ENCODE measurements around the gene ANKRD6. TPM values are rescaled to one million over a fixed set of nuclear protein-coding genes. Genes with fewer than 3 reads are reported as not detected.
A peak's percentile ranks its signal among the peaks of the same experiment; 100 is the strongest.
"Not testable (repeated sequence)": the region's sequence is repeated elsewhere in the genome, so short reads cannot be mapped to it uniquely, and the experiment has no call there.

ANKRD6 gene
- total and polyA plus RNA-seq, 2 donors, result 10.6 to 12.3 TPM

DNA sequence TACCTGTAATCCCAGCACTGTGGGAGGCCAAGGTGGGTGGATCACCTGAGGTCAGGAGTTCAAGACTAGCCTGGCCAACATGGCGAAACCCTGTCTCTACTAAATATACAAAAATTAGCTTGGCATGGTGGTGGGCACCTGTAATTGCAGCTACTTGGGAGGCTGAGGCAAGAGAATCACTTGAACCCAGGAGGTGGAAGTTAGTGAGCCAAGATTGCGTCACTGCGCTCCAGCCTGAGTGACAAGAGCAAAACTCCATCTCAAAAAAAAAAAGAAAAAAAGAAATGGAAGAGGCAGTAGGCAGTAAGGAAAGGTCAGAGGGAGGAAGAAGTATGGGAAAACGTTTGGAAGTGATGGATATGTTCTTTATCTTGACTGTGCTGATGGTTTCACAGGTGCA lies 35.1 kb upstream of the ANKRD6 start:
- H3K27ac ChIP-seq (ENCODE audit: low read depth in 1 of 2, low read length in 1 of 2); H3K27me3 ChIP-seq (ENCODE audit: control insufficient read depth in 2 of 2, insufficient read depth in 1 of 2, low read length in 1 of 2): not testable (repeated sequence)

GRCh38 chr6:89398762-89399525 lies 34.0 kb upstream of the ANKRD6 start:
- WGBS, result 98% methylated on average over 7 of the region's 7 CpGs

More for the DNA sequence above, 35.1 kb upstream of the ANKRD6 start:
- DNase-seq (ENCODE audit: low read depth in 6 of 9, low spot score in 9 of 9); H3K4me1 ChIP-seq (ENCODE audit: control insufficient read depth in 2 of 2, insufficient read depth in 2 of 2, low read length in 2 of 2); H3K4me3 ChIP-seq (ENCODE audit: low read length in 2 of 2); H3K9me3 ChIP-seq (ENCODE audit: control insufficient read depth in 2 of 2, insufficient read depth in 1 of 2, low read length in 1 of 2); H3K36me3 ChIP-seq (ENCODE audit: control insufficient read depth in 2 of 2, insufficient read depth in 2 of 2, low read length in 1 of 2): not testable (repeated sequence)
- WGBS, result 82% methylated on average over 4 of the region's 4 CpGs

DNA sequence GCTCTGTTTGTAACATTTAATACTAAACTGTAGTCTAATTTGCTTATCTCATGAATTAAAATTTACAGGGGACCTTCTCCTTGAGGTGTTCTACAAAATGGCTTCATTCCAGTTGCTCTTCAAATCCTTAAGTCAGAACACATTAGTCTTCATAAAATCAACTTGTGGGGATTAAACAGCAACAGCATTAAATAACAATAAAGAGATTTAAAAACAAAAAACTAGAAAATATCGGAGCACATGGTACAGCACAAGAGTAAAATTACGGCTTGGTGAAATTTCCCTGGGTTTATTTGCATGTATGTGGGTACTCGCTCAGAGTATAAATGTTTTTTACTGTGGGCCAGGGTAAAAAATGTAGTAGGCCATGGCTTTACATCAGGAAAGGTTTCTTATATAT lies 32.9 kb upstream of the ANKRD6 start:
- Histone ChIP-seq H3K4me1 (ENCODE audit: control insufficient read depth in 2 of 2, insufficient read depth in 2 of 2, low read length in 2 of 2) (peaks cover 0 to 6% of the 10 kb centered on the region in 2 donors), H3K36me3 (ENCODE audit: control insufficient read depth in 2 of 2, insufficient read depth in 2 of 2, low read length in 1 of 2) (no peaks in the 10 kb centered on the region), H3K4me3 (ENCODE audit: low read length in 2 of 2) (no peak overlapping the region), H3K9me3 (ENCODE audit: control insufficient read depth in 2 of 2, insufficient read depth in 1 of 2, low read length in 1 of 2) (peaks cover 0 to under 1% of the 10 kb centered on the region in 2 donors), H3K27me3 (ENCODE audit: control insufficient read depth in 2 of 2, insufficient read depth in 1 of 2, low read length in 1 of 2) (no peaks in the 10 kb centered on the region), H3K27ac (ENCODE audit: low read depth in 1 of 2, low read length in 1 of 2) (no peak overlapping the region)
- over 99% methylated on average over 3 of the region's 3 CpGs for WGBS
- DNase-seq (ENCODE audit: low read depth in 6 of 9, low spot score in 9 of 9), result no peak

More at GRCh38 chr6:89398762-89399525, 34.0 kb upstream of the ANKRD6 start:
- Histone ChIP-seq H3K4me1 (ENCODE audit: control insufficient read depth in 2 of 2, insufficient read depth in 2 of 2, low read length in 2 of 2) (no peaks in the 10 kb centered on the region), H3K9me3 (ENCODE audit: control insufficient read depth in 2 of 2, insufficient read depth in 1 of 2, low read length in 1 of 2) (peaks cover 0 to 4% of the 10 kb centered on the region in 2 donors), H3K4me3 (ENCODE audit: low read length in 2 of 2) (no peak overlapping the region), H3K27ac (ENCODE audit: low read depth in 1 of 2, low read length in 1 of 2) (no peak overlapping the region), H3K27me3 (ENCODE audit: control insufficient read depth in 2 of 2, insufficient read depth in 1 of 2, low read length in 1 of 2) (no peaks in the 10 kb centered on the region), H3K36me3 (ENCODE audit: control insufficient read depth in 2 of 2, insufficient read depth in 2 of 2, low read length in 1 of 2) (no peaks in the 10 kb centered on the region)
- no peak for DNase-seq (ENCODE audit: low read depth in 6 of 9, low spot score in 9 of 9)

DNA sequence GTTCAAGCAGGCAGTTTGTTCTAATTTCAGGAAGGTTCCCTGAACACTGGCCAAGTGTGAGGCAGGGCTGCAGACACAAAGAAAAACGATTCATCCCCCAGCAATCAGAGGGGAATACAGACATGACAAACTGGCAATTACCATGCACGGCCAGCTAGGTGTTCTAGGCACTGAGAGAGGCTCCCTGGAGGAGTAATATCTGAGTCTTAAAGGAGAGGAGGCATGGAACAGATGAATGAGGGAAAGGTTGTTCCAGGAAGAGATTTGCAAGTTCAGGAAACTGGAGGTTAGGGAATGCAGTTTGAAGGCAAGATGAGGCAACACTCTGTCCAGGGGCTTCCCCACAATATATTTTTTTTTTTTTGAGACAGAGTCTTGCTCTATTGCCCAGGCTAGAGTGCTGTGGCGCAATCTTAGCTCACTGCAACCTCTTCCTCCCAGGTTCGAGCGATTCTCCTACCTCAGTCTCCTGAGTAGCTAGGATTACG lies 32.0 kb upstream of the ANKRD6 start:
- Histone ChIP-seq H3K4me3 (ENCODE audit: low read length in 2 of 2) (no peak overlapping the region), H3K27me3 (ENCODE audit: control insufficient read depth in 2 of 2, insufficient read depth in 1 of 2, low read length in 1 of 2) (no peaks in the 10 kb centered on the region), H3K9me3 (ENCODE audit: control insufficient read depth in 2 of 2, insufficient read depth in 1 of 2, low read length in 1 of 2) (no peaks in the 10 kb centered on the region), H3K4me1 (ENCODE audit: control insufficient read depth in 2 of 2, insufficient read depth in 2 of 2, low read length in 2 of 2) (peaks cover 0 to 6% of the 10 kb centered on the region in 2 donors), H3K27ac (ENCODE audit: low read depth in 1 of 2, low read length in 1 of 2) (no peak overlapping the region), H3K36me3 (ENCODE audit: control insufficient read depth in 2 of 2, insufficient read depth in 2 of 2, low read length in 1 of 2) (no peaks in the 10 kb centered on the region)
- no peak for DNase-seq (ENCODE audit: low read depth in 6 of 9, low spot score in 9 of 9)
- 86% methylated on average over 6 of the region's 6 CpGs for whole genome bisulfite sequencing

DNA sequence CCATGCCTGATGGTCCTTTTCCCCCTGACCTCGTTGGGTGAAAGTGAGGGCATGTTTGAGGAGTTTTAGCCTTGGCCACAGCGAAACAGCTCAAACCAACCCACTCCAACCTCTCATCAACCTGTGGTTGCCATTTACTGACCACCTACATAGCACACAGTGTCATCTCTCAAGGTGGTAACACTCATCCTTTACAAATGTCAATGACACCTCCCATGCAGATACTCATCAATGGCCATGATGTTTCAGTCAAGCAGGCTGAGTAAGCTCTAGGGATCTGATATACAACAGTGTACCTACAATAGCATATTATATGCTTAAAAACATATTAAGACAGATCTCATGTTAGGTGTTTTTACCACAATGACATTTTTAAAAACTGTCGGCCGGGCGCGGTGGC lies 30.2 kb upstream of the ANKRD6 start:
- peaks cover 0 to 14% of the 10 kb centered on the region in 2 donors for H3K4me1 ChIP-seq (ENCODE audit: control insufficient read depth in 2 of 2, insufficient read depth in 2 of 2, low read length in 2 of 2)
- H3K9me3 ChIP-seq (ENCODE audit: control insufficient read depth in 2 of 2, insufficient read depth in 1 of 2, low read length in 1 of 2), result no peaks in the 10 kb centered on the region
- H3K27ac ChIP-seq (ENCODE audit: low read depth in 1 of 2, low read length in 1 of 2), result no peak overlapping the region
- H3K36me3 ChIP-seq (ENCODE audit: control insufficient read depth in 2 of 2, insufficient read depth in 2 of 2, low read length in 1 of 2), result no peaks in the 10 kb centered on the region
- H3K27me3 ChIP-seq (ENCODE audit: control insufficient read depth in 2 of 2, insufficient read depth in 1 of 2, low read length in 1 of 2), result no peaks in the 10 kb centered on the region
- no peak for DNase-seq (ENCODE audit: low read depth in 6 of 9, low spot score in 9 of 9)
- H3K4me3 ChIP-seq (ENCODE audit: low read length in 2 of 2), result no peak overlapping the region
- WGBS, result 94% methylated on average over 6 of the region's 6 CpGs

DNA sequence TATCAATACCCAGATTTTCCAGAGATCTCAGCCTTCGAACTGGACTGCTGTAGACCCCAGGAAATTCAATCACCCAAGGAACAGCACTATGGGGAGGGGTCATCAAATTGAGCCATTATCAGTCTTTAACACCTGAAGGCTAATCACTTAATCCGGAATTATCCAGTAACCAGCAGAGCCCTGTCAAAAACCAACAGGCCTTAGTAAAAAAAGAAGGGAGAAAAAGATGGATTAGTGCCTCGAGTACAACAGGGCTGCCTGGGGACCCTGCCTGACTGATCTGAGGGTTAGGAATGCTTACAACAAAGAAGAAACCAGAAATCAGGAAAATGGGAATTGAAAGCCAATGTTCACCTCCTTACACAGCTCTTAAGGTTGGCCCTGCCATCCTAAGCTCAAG lies 28.4 kb upstream of the ANKRD6 start:
- Histone ChIP-seq H3K4me1 (ENCODE audit: control insufficient read depth in 2 of 2, insufficient read depth in 2 of 2, low read length in 2 of 2) (peaks cover 0 to 14% of the 10 kb centered on the region in 2 donors), H3K4me3 (ENCODE audit: low read length in 2 of 2) (no peak overlapping the region), H3K36me3 (ENCODE audit: control insufficient read depth in 2 of 2, insufficient read depth in 2 of 2, low read length in 1 of 2) (no peaks in the 10 kb centered on the region), H3K9me3 (ENCODE audit: control insufficient read depth in 2 of 2, insufficient read depth in 1 of 2, low read length in 1 of 2) (no peaks in the 10 kb centered on the region), H3K27me3 (ENCODE audit: control insufficient read depth in 2 of 2, insufficient read depth in 1 of 2, low read length in 1 of 2) (no peaks in the 10 kb centered on the region), H3K27ac (ENCODE audit: low read depth in 1 of 2, low read length in 1 of 2) (no peak overlapping the region)
- WGBS, result 96% methylated on average over 3 of the region's 3 CpGs
- DNase-seq (ENCODE audit: low read depth in 6 of 9, low spot score in 9 of 9), result no peak

- no peak for DNase-seq (ENCODE audit: low read depth in 6 of 9, low spot score in 9 of 9)
- Histone ChIP-seq H3K4me3 (ENCODE audit: low read length in 2 of 2) (no peak overlapping the region), H3K4me1 (ENCODE audit: control insufficient read depth in 2 of 2, insufficient read depth in 2 of 2, low read length in 2 of 2) (peaks cover 3 to 18% of the 10 kb centered on the region in 2 donors), H3K9me3 (ENCODE audit: control insufficient read depth in 2 of 2, insufficient read depth in 1 of 2, low read length in 1 of 2) (no peaks in the 10 kb centered on the region), H3K36me3 (ENCODE audit: control insufficient read depth in 2 of 2, insufficient read depth in 2 of 2, low read length in 1 of 2) (no peaks in the 10 kb centered on the region), H3K27ac (ENCODE audit: low read depth in 1 of 2, low read length in 1 of 2) (no peak overlapping the region), H3K27me3 (ENCODE audit: control insufficient read depth in 2 of 2, insufficient read depth in 1 of 2, low read length in 1 of 2) (peaks cover 0 to 2% of the 10 kb centered on the region in 2 donors)
- WGBS, result 57% methylated on average over 10 of the region's 10 CpGs
Observed at GRCh38 chr6:89406141-89406540, 26.8 kb upstream of the ANKRD6 start.

DNA sequence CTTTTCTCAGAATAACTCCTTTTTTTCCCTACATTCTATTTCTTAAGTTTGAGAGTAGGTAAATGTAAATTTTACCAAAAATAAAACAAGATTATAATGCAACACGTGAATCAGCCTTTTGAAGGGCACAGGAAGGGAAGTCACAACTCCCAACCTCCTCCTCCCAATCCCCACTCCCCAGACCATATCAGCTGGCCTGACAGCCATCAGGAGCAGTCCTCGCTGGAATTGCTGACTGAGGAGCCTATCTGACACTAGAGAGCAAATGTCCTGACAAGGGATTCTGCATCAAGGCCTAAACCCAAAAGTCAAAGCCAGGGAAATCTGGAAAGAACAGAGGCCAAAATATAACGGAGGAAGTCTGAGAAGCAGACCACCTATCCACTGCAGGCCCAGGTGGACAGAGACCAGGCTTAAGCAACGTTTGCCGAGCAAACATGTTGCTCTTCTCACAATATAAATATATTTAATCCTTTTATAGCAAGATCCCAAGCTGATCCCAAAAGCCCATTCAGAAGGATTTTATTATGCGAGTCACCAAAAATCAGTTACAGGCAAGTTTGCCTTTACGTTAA lies 23.4 kb upstream of the ANKRD6 start:
- H3K27ac ChIP-seq (ENCODE audit: low read depth in 1 of 2, low read length in 1 of 2), result no peak overlapping the region
- H3K27me3 ChIP-seq (ENCODE audit: control insufficient read depth in 2 of 2, insufficient read depth in 1 of 2, low read length in 1 of 2), result peaks cover 0 to 11% of the 10 kb centered on the region in 2 donors
- 89% methylated on average over 7 of the region's 7 CpGs for WGBS
- H3K9me3 ChIP-seq (ENCODE audit: control insufficient read depth in 2 of 2, insufficient read depth in 1 of 2, low read length in 1 of 2), result no peaks in the 10 kb centered on the region
- no peak for DNase-seq (ENCODE audit: low read depth in 6 of 9, low spot score in 9 of 9)
- H3K4me3 ChIP-seq (ENCODE audit: low read length in 2 of 2), result no peak overlapping the region
- no peaks in the 10 kb centered on the region for H3K36me3 ChIP-seq (ENCODE audit: control insufficient read depth in 2 of 2, insufficient read depth in 2 of 2, low read length in 1 of 2)
- peaks cover 13 to 25% of the 10 kb centered on the region in 2 donors for H3K4me1 ChIP-seq (ENCODE audit: control insufficient read depth in 2 of 2, insufficient read depth in 2 of 2, low read length in 2 of 2)

DNA sequence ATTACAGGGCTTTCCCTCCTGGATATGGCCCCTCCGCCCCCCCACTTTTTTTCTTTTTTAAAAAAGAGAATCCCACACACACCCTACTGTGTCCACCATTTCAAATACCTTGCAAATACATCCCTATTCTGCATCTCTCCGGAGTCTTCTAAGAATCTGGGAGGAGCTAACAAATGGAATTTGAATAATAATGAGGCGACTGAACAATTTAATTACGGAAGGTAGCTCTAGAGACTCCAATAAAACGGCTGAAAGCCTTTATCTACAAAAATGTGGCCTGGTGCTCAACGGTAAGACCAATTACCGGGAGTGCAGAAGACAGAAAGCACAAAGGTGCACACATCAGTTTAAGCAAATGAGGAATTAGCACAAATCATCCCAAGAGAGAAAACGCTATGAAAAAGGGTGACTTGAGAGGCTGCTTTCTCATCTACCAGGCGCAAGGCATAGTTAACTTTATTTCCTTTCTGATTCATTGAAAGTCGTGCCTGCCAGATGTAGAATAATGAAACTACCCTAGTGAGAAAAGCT lies 22.7 kb upstream of the ANKRD6 start:
- Histone ChIP-seq H3K9me3 (ENCODE audit: control insufficient read depth in 2 of 2, insufficient read depth in 1 of 2, low read length in 1 of 2) (no peaks in the 10 kb centered on the region), H3K4me1 (ENCODE audit: control insufficient read depth in 2 of 2, insufficient read depth in 2 of 2, low read length in 2 of 2) (peaks cover 13 to 23% of the 10 kb centered on the region in 2 donors), H3K27me3 (ENCODE audit: control insufficient read depth in 2 of 2, insufficient read depth in 1 of 2, low read length in 1 of 2) (peaks cover 0 to 11% of the 10 kb centered on the region in 2 donors), H3K27ac (ENCODE audit: low read depth in 1 of 2, low read length in 1 of 2) (no peak overlapping the region), H3K4me3 (ENCODE audit: low read length in 2 of 2) (peak overlapping the region; percentile 66 to 90), H3K36me3 (ENCODE audit: control insufficient read depth in 2 of 2, insufficient read depth in 2 of 2, low read length in 1 of 2) (no peaks in the 10 kb centered on the region)
- DNase-seq (ENCODE audit: low read depth in 6 of 9, low spot score in 9 of 9), result peak in 2 of 9 donors; percentile 13 to 46
- WGBS, result 59% methylated on average over 10 of the region's 10 CpGs

Data from thymus (tissue), 11 donors.